Vagina (tissue), 2 donors: ENCODE measurements around the gene SLC12A8. TPM values are rescaled to one million over a fixed set of nuclear protein-coding genes. Genes with fewer than 3 reads are reported as not detected.

ENCODE experiments used
- DNase-seq, 2 donors: peaks; one replicate each; pipeline ENCODE4 v3.0.0-alpha.2; 2017; ENCODE audit errors: extremely low spot score in 2 of 2
- H3K27ac ChIP-seq: fragments of 200-600 bp; sonication (generic); one replicate; pipeline ENCODE4 v1.5.1; 2019
- H3K27me3 ChIP-seq: fragments of 200-600 bp; sonication (generic); one replicate; pipeline ENCODE4 v1.5.1; 2019
- H3K36me3 ChIP-seq, 2 donors: fragments of 200-600 bp; sonication (generic); one replicate each; pipeline ENCODE4 v1.5.1; 2017 to 2019
- H3K4me1 ChIP-seq: fragments of 200-600 bp; sonication (generic); one replicate; pipeline ENCODE4 v1.5.1; 2019
- H3K4me3 ChIP-seq, 2 donors: fragments of 200-600 bp; sonication (generic); 1 replicate in 1 of 2; 2 replicates in 1 of 2; pipeline ENCODE4 v1.5.1; 2016 to 2019
- H3K9me3 ChIP-seq: fragments of 200-600 bp; sonication (generic); one replicate; pipeline ENCODE4 v1.5.1; 2019
- POLR2A ChIP-seq, 2 donors: fragments of 450-650 bp; IDR thresholded peaks; one replicate each; pipeline ENCODE4 v1.6.1; 2017; ENCODE audit warnings: antibody characterized with exemption in 2 of 2, mild to moderate bottlenecking in 2 of 2, moderate library complexity in 2 of 2
- POLR2AphosphoS5 ChIP-seq, 2 donors: sonication (generic); formaldehyde crosslinking; IDR thresholded peaks; one replicate each; pipeline ENCODE4 v1.9.0; 2017; ENCODE audit warnings: antibody characterized with exemption in 2 of 2, mild to moderate bottlenecking in 2 of 2, low read depth in 1 of 2; ENCODE audit not compliant: insufficient read depth in 1 of 2
- intact Hi-C: fragments of 100-400 bp; cut with DNase I; formaldehyde crosslinking; loops from one replicate; pipeline ENCODE4 v1.15.1; 2023
- total RNA-seq: library from RNA; depleted of rRNA; stranded (reverse); fragments of >200 nt; gene quantifications from one replicate; pipeline ENCODE4 v1.2.3, GENCODE V29; 2016
- TF ChIP-seq, protein P1 (sequence below), 3 experiments: fragments of 450-650 bp in 2 of 3; fragments of 200-600 bp in 1 of 3; sonication (generic) in 1 of 3; IDR thresholded peaks; one replicate each; pipeline ENCODE4 v1.5.1; 2017 to 2019; ENCODE audit warnings: antibody characterized with exemption in 3 of 3, mild to moderate bottlenecking in 2 of 3, moderate library complexity in 2 of 3

The SLC12A8 gene
- total RNA-seq, 1 donor from 2014 or later: 6.1 TPM

GRCh38 chr3:125050488-125051090 lies 162.0 kb downstream of the SLC12A8 start:
- H3K4me1 ChIP-seq: peaks cover 82% of the 10 kb centered on the region
- no peaks in the 10 kb centered on the region for H3K36me3 ChIP-seq
- H3K27me3 ChIP-seq: no peaks in the 10 kb centered on the region
- H3K9me3 ChIP-seq: no peaks in the 10 kb centered on the region
- H3K4me3 ChIP-seq: no peak overlapping the region
- intact Hi-C loops: no loop called here
- TF ChIP-seq, protein P1, sequence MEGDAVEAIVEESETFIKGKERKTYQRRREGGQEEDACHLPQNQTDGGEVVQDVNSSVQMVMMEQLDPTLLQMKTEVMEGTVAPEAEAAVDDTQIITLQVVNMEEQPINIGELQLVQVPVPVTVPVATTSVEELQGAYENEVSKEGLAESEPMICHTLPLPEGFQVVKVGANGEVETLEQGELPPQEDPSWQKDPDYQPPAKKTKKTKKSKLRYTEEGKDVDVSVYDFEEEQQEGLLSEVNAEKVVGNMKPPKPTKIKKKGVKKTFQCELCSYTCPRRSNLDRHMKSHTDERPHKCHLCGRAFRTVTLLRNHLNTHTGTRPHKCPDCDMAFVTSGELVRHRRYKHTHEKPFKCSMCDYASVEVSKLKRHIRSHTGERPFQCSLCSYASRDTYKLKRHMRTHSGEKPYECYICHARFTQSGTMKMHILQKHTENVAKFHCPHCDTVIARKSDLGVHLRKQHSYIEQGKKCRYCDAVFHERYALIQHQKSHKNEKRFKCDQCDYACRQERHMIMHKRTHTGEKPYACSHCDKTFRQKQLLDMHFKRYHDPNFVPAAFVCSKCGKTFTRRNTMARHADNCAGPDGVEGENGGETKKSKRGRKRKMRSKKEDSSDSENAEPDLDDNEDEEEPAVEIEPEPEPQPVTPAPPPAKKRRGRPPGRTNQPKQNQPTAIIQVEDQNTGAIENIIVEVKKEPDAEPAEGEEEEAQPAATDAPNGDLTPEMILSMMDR (IDR thresholded peaks at IDR 0.05): no peak
- TF ChIP-seq POLR2A (IDR thresholded peaks at IDR 0.05) (no peak), POLR2AphosphoS5 (IDR thresholded peaks at IDR 0.05; ENCODE audit: insufficient read depth in 1 of 2, low read depth in 1 of 2) (no peak)
- H3K27ac ChIP-seq: no peak overlapping the region
- DNase-seq: no peak

- DNase-seq: no peak
- intact Hi-C loops: no loop called here
- no peak overlapping the region for H3K4me3 ChIP-seq
- H3K36me3 ChIP-seq: no peaks in the 10 kb centered on the region
- H3K27ac ChIP-seq: peak overlapping the region; percentile 47
- H3K27me3 ChIP-seq: no peaks in the 10 kb centered on the region
- no peaks in the 10 kb centered on the region for H3K9me3 ChIP-seq
- H3K4me1 ChIP-seq: peaks cover 93% of the 10 kb centered on the region
- no peak for TF ChIP-seq POLR2A (IDR thresholded peaks at IDR 0.05)
- no peak for TF ChIP-seq POLR2AphosphoS5 (IDR thresholded peaks at IDR 0.05; ENCODE audit: insufficient read depth in 1 of 2, low read depth in 1 of 2)
- TF ChIP-seq, protein P1 (IDR thresholded peaks at IDR 0.05): no peak
These were observed 164.3 kb downstream of the SLC12A8 start for GRCh38 chr3:125048282-125048681.

GRCh38 chr3:125045965-125046364 lies 166.6 kb downstream of the SLC12A8 start:
- TF ChIP-seq POLR2AphosphoS5 (IDR thresholded peaks at IDR 0.05; ENCODE audit: insufficient read depth in 1 of 2, low read depth in 1 of 2): no peak
- no peak for TF ChIP-seq POLR2A (IDR thresholded peaks at IDR 0.05)
- TF ChIP-seq, protein P1 (IDR thresholded peaks at IDR 0.05): no peak
- Histone ChIP-seq H3K4me3 (no peak overlapping the region), H3K27me3 (no peaks in the 10 kb centered on the region), H3K27ac (no peak overlapping the region), H3K36me3 (no peaks in the 10 kb centered on the region), H3K9me3 (no peaks in the 10 kb centered on the region), H3K4me1 (peaks cover 93% of the 10 kb centered on the region)
- intact Hi-C loops: no loop called here
- DNase-seq: no peak

DNA sequence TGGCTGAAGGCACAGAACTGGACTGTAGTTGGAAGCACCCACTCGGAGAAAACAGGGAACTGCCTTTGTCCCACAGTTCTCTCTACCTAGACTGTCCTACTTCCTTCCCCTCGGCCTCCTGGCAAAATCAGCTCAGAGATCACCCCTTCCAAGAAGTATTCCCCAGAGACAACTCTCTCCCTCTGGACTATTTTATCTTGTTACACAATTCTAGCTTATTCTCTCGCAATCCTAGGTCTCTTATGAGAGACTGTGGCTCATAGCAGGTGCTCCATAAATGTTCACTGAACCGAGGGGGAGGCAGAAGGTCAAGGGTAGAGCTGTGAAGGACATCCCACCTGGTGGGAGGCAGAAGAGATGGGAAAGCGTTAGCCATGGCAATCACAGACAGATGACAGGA lies 167.4 kb downstream of the SLC12A8 start:
- TF ChIP-seq POLR2AphosphoS5 (IDR thresholded peaks at IDR 0.05; ENCODE audit: insufficient read depth in 1 of 2, low read depth in 1 of 2) (no peak), POLR2A (IDR thresholded peaks at IDR 0.05) (no peak)
- TF ChIP-seq, protein P1 (IDR thresholded peaks at IDR 0.05): no peak
- H3K4me3 ChIP-seq: no peak overlapping the region
- no peaks in the 10 kb centered on the region for H3K36me3 ChIP-seq
- peak overlapping the region; percentile 87 for H3K27ac ChIP-seq
- DNase-seq: no peak
- H3K4me1 ChIP-seq: peaks cover 94% of the 10 kb centered on the region
- intact Hi-C loops: no loop called here
- H3K27me3 ChIP-seq: no peaks in the 10 kb centered on the region
- H3K9me3 ChIP-seq: no peaks in the 10 kb centered on the region

DNA sequence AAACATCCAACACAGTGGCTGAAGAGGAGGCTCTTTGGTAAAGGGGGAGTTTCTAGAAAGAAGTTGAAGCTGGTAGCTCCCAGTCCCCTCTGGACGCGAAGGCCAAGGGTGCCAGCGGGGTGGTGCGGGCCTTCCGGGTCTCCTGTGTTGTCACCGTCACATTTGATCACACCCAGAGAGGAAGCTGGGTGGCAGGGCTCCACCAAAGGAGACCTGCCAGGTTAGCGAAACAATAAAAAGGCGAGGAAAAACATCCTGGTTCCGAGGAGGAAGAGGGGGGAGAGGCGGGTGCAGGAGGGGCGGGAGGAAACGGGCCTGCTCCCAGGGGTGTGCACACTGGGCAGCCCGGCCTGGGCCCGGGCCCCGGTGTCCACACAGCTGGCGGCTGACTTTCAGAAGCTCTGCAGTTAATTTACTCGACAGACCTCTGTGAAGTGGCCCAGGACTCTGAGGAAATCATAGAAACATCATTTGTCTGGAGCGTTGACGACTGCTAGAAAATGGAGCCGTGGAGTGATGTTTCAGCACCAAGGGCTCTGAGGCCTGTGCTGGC lies 168.9 kb downstream of the SLC12A8 start:
- Histone ChIP-seq H3K4me1 (peaks cover 95% of the 10 kb centered on the region), H3K27me3 (no peaks in the 10 kb centered on the region), H3K36me3 (no peaks in the 10 kb centered on the region), H3K9me3 (no peaks in the 10 kb centered on the region), H3K27ac (peak overlapping the region; percentile 87), H3K4me3 (peak overlapping the region in 1 of 2 donors; percentile 22)
- intact Hi-C loops: no loop called here
- DNase-seq: no peak
- TF ChIP-seq, protein P1 (IDR thresholded peaks at IDR 0.05): no peak
- TF ChIP-seq POLR2AphosphoS5 (IDR thresholded peaks at IDR 0.05; ENCODE audit: insufficient read depth in 1 of 2, low read depth in 1 of 2): peak; percentile 34 to 51
